ENCODE results near the gene MATCAP1. TPM values are rescaled to one million over a fixed set of nuclear protein-coding genes. Genes with fewer than 3 reads are reported as not detected.

Gene MATCAP1
- total RNA-seq, 6 experiments from 2014 or later = 3.5 to 13.8 (median 9.3) TPM

GRCh38 chr16:67194260-67194659, 10.5 kb upstream of the MATCAP1 start:
- Histone ChIP-seq H3K4me3 (no peak overlapping the region), H3K27ac (no peak overlapping the region), H3K4me1 (peaks cover 0 to 30% (median 6%) of the 10 kb centered on the region in 4 donors), H3K36me3 (peaks cover 0 to 41% (median 18%) of the 10 kb centered on the region in 4 donors), H3K27me3 (no peaks in the 10 kb centered on the region), H3K9me3 (no peaks in the 10 kb centered on the region)
- DNase-seq = no peak
- 93% methylated on average over 2 of the region's 6 CpGs for WGBS (ENCODE audit: insufficient coverage, low coverage, low lambda C conversion rate, missing lambda C conversion rate)
- intact Hi-C loops (cut with DNase I) = no loop called here
- no peak for TF ChIP-seq CTCF (IDR thresholded peaks at IDR 0.05)
- TF ChIP-seq POLR2A (IDR thresholded peaks at IDR 0.05) = no peak
- ATAC-seq = no peak

- Histone ChIP-seq H3K27ac (no peak overlapping the region), H3K36me3 (peaks cover 0 to 41% (median 18%) of the 10 kb centered on the region in 4 donors), H3K4me3 (no peak overlapping the region), H3K4me1 (peaks cover 0 to 24% (median 6%) of the 10 kb centered on the region in 4 donors), H3K9me3 (no peaks in the 10 kb centered on the region), H3K27me3 (no peaks in the 10 kb centered on the region)
- DNase-seq = no peak
- no peak for ATAC-seq
- intact Hi-C loops (cut with DNase I) = no loop called here
- TF ChIP-seq POLR2A (IDR thresholded peaks at IDR 0.05) = no peak
- TF ChIP-seq CTCF (IDR thresholded peaks at IDR 0.05) = no peak
Measured at GRCh38 chr16:67193536-67193935, 9.8 kb upstream of the MATCAP1 start.

- TF ChIP-seq CTCF (IDR thresholded peaks at IDR 0.05) = no peak
- TF ChIP-seq POLR2A (IDR thresholded peaks at IDR 0.05) = no peak
- 23% methylated on average over 7 of the region's 17 CpGs for WGBS (ENCODE audit: insufficient coverage, low coverage, low lambda C conversion rate, missing lambda C conversion rate)
- peak overlapping the region; percentile 40 to 62 (median 56) for H3K27ac ChIP-seq
- no peaks in the 10 kb centered on the region for H3K27me3 ChIP-seq
- no peak for ATAC-seq
- no peaks in the 10 kb centered on the region for H3K9me3 ChIP-seq
- intact Hi-C loops (cut with DNase I) = no loop called here
- no peak for DNase-seq
- peaks cover 0 to 24% (median 6%) of the 10 kb centered on the region in 4 donors for H3K4me1 ChIP-seq
- H3K4me3 ChIP-seq = peak overlapping the region; percentile 67 to 100 (median 100)
- H3K36me3 ChIP-seq = peaks cover 0 to 34% (median 17%) of the 10 kb centered on the region in 4 donors
Measured at GRCh38 chr16:67192781-67193361, 9.1 kb upstream of the MATCAP1 start.

- H3K27ac ChIP-seq = peak within 1 kb of the TSS; percentile 40 to 62 (median 56)
Measured at GRCh38 chr16:67191995-67192681, 8.4 kb upstream of the MATCAP1 start, which contains the start of gene E2F4. Gene E2F4, plus strand, starts transcription at chr16:67192155. Its CDS starts 73 bp downstream, at chr16:67192228.

More at GRCh38 chr16:67191995-67192681, 8.4 kb upstream of the MATCAP1 start, which contains the start of gene E2F4:
- 0% methylated on average over 19 of the region's 54 CpGs for WGBS (ENCODE audit: insufficient coverage, low coverage, low lambda C conversion rate, missing lambda C conversion rate)
- TF ChIP-seq CTCF (IDR thresholded peaks at IDR 0.05) (no peak), POLR2A (IDR thresholded peaks at IDR 0.05) (peak; percentile 67)
- peak; percentile 93 to 94 (median 94) for DNase-seq
- peaks cover 0 to 31% (median 17%) of the 10 kb centered on the region in 4 donors for H3K36me3 ChIP-seq
- H3K27me3 ChIP-seq = no peaks in the 10 kb centered on the region
- peaks cover 0 to 24% (median 6%) of the 10 kb centered on the region in 4 donors for H3K4me1 ChIP-seq
- intact Hi-C loops (cut with DNase I) = no loop called here
- peak within 1 kb of the TSS; percentile 67 to 100 (median 100) for H3K4me3 ChIP-seq
- no peaks in the 10 kb centered on the region for H3K9me3 ChIP-seq
- ATAC-seq = peak; percentile 92 to 98 (median 94)
